ENCODE data around the gene COL23A1.

- TF ChIP-seq CTCF (conservative IDR thresholded peaks at IDR 0.05; ENCODE audit: low read depth in 2 of 2) (no peak), EZH2phosphoT487 (IDR thresholded peaks at IDR 0.05; ENCODE audit: unreplicated experiment) (no peak), POLR2AphosphoS5 (IDR thresholded peaks at IDR 0.05; ENCODE audit: low read depth) (no peak), EZH2 (IDR thresholded peaks at IDR 0.05; ENCODE audit: low read depth, unreplicated experiment) (no peak), REST (IDR thresholded peaks at IDR 0.05; ENCODE audit: unreplicated experiment) (no peak), STAT1 (IDR thresholded peaks at IDR 0.05; ENCODE audit: unreplicated experiment) (no peak), ZNF462 (CRISPR knock-in tag; IDR thresholded peaks at IDR 0.05) (no peak), ETS1 (IDR thresholded peaks at IDR 0.05) (no peak), ZNF331 (CRISPR knock-in tag; IDR thresholded peaks at IDR 0.05; ENCODE audit: low read depth) (no peak), ZNF114 (CRISPR knock-in tag; IDR thresholded peaks at IDR 0.05) (no peak), CREB1 (CRISPR knock-in tag; IDR thresholded peaks at IDR 0.05; ENCODE audit: low read depth) (no peak), JUNB (IDR thresholded peaks at IDR 0.05; ENCODE audit: unreplicated experiment) (no peak), NANOG (IDR thresholded peaks at IDR 0.05; ENCODE audit: borderline replicate concordance) (no peak)
Measured at GRCh38 chr5:178411083-178411482, 179.1 kb downstream of the COL23A1 start.

All from GM23338 (cell line).